ENCODE measurements around the gene PYGM.

DNA sequence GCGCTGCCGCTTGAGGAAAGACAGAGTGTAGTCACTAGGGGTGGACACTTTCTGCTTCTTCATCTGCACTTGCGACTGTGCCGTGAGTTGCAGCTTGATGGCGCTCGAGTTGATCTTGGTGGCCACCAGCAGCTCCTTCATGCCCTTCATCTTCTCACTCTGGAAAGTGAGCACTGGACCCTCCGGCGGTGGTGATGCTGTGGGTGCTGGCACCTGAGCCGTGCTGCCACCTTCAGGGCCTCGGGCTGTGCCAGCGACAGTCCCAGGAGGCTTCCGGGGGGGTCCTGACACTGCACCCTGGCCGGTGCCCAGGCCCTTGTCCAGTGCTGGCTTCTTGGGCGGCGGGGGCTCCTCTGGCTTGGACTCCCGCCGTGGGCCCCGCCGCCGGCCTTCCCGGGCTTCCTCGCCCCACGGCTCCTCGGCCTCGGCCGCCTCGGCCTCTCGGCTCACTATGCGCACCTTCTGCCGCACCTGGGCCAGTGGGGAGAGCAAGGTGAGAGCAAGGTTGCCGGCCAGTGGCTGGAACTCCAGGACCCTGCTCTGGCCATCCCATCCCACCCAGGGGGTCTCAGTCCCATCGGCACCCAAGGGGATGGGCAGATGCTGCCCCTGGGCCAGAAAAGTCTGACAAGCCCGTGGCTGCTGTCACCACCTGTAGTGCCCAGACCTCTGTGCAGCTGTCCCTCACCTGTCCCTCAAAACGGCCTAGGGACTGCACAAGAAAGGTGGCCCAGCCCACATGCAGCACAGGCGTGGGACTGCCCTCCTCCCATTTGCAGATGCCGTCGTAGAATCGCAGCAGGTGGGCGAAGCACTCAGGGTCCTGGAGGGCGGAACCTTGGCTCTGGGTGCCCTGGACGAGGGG is 44.8 kb upstream of the PYGM start:
- TF ChIP-seq CTCF (IDR thresholded peaks at IDR 0.05 in 4 of 5, conservative IDR thresholded peaks at IDR 0.05 in 1 of 5) (no peak), POLR2A (IDR thresholded peaks at IDR 0.05) (no peak)

Data from gastrocnemius medialis (tissue), 4 donors.